A549 (cell line): ENCODE results near the gene IMPG1. TPM values are rescaled to one million over a fixed set of nuclear protein-coding genes. Genes with fewer than 3 reads are reported as not detected.
A peak's percentile ranks its signal among the peaks of the same experiment; 100 is the strongest.

Source experiments
- ATAC-seq, 2 experiments: fragments of 200-7000 bp in 1 of 2; fragments of >200 bp in 1 of 2; cut with Nextera tagmentation in 1 of 2; cut with Tn5 transposase in 1 of 2; 3 replicates each; pipeline versions ENCODE4 v1.8.0 to v1.9.1; 2018 to 2020; ENCODE audit warnings: mild to moderate bottlenecking in 1 of 2, moderate library complexity in 1 of 2
- CTCF ChIA-PET: fragments of 300-600 bp; sonication (Branson Sonifier 250); formaldehyde crosslinking; extraction: SDS; loops from one replicate; lab custom pipeline; 2021; ENCODE audit warnings: antibody characterized with exemption, inconsistent platforms; lab: Yijun Ruan, JAX
- POLR2A ChIA-PET: fragments of 350-600 bp; formaldehyde crosslinking; extraction: SDS; loops from one replicate; lab custom pipeline; 2021; ENCODE audit warnings: antibody characterized with exemption, inconsistent platforms; lab: Yijun Ruan, JAX
- DNase-seq, 2 experiments: peaks; one replicate each; pipeline versions ENCODE4 v3.0.0 to v3.0.0-alpha.2; 2011 to 2016; ENCODE audit warnings: low read depth in 1 of 2, low spot score in 1 of 2
- FAIRE-seq: peaks from 2 replicates; lab custom pipeline; 2011; peaks lifted over from hg19 to GRCh38; lab: Jason Lieb, UNC
- H3K27ac ChIP-seq, 2 experiments: fragments of >200 bp; sonication (Bioruptor Twin); formaldehyde crosslinking; 3 replicates each; pipeline ENCODE4 v1.5.1; 2016 to 2017
- H3K4me1 ChIP-seq: fragments of >200 bp; sonication (Bioruptor Twin); formaldehyde crosslinking; 3 replicates; pipeline ENCODE4 v1.6.1; 2016
- H3K4me2 ChIP-seq: fragments of >200 bp; sonication (Bioruptor Twin); formaldehyde crosslinking; 3 replicates; pipeline ENCODE4 v1.6.1; 2016
- H3K4me3 ChIP-seq: fragments of >200 bp; sonication (Bioruptor Twin); formaldehyde crosslinking; 3 replicates; pipeline ENCODE4 v1.5.1; 2016
- H3K9me3 ChIP-seq: fragments of >200 bp; sonication (Bioruptor Twin); formaldehyde crosslinking; 3 replicates; pipeline ENCODE4 v1.6.1; 2016
- CHD4 ChIP-seq: fragments of 200-600 bp; sonication (generic); IDR thresholded peaks from 2 replicates; pipeline ENCODE4 v1.6.1; 2016; ENCODE audit warnings: antibody characterized with exemption, mild to moderate bottlenecking, borderline replicate concordance
- EHMT2 ChIP-seq: fragments of 200-600 bp; sonication (generic); IDR thresholded peaks from 2 replicates; pipeline ENCODE4 v1.6.1; 2016; ENCODE audit warnings: antibody characterized with exemption, low read depth, mild to moderate bottlenecking, moderate library complexity
- EP300 ChIP-seq, 2 experiments: fragments of >200 bp; sonication (Bioruptor Twin); formaldehyde crosslinking; IDR thresholded peaks; 2 replicates in 1 of 2; 3 replicates in 1 of 2; pipeline ENCODE4 v1.6.1; 2016 to 2017
- ESRRA ChIP-seq: fragments of 150-350 bp; IDR thresholded peaks from 2 replicates; pipeline ENCODE4 v1.6.1; 2014; ENCODE audit warnings: mild to moderate bottlenecking, low read length, borderline replicate concordance
- FOXS1 ChIP-seq: fragments of 250-450 bp; sonication (Bioruptor Pico); IDR thresholded peaks from 2 replicates; pipeline ENCODE4 v1.5.0; 2020; ENCODE audit warnings: mild to moderate bottlenecking, moderate library complexity
- HEYL ChIP-seq: fragments of 250-450 bp; sonication (Bioruptor Pico); IDR thresholded peaks from 2 replicates; pipeline ENCODE4 v1.8.0; 2021; ENCODE audit warnings: mild to moderate bottlenecking, moderate library complexity
- HOXB13 ChIP-seq: fragments of 250-450 bp; sonication (Bioruptor Pico); IDR thresholded peaks from 2 replicates; pipeline ENCODE4 v1.5.0; 2020; ENCODE audit warnings: low read depth, mild to moderate bottlenecking, moderate library complexity
- HOXB5 ChIP-seq: fragments of 250-450 bp; sonication (Bioruptor Pico); IDR thresholded peaks from 2 replicates; pipeline ENCODE4 v1.5.0; 2020; ENCODE audit warnings: mild to moderate bottlenecking, moderate library complexity
- MAFK ChIP-seq: fragments of 450-650 bp; IDR thresholded peaks from 2 replicates; pipeline ENCODE4 v1.6.1; 2014; ENCODE audit not compliant: partially characterized antibody
- MYC ChIP-seq: IDR thresholded peaks from 2 replicates; pipeline ENCODE4 v1.6.1; 2012; ENCODE audit warnings: mild to moderate bottlenecking, inconsistent platforms, low read length, improper control_type of control experiment, borderline replicate concordance
- NFE2L2 ChIP-seq: fragments of 150-350 bp; conservative IDR thresholded peaks from 2 replicates; pipeline ENCODE4 v1.6.1; 2014; ENCODE audit warnings: low read length
- NR3C1 ChIP-seq: fragments of >200 bp; sonication (Bioruptor Twin); formaldehyde crosslinking; IDR thresholded peaks from 3 replicates; pipeline ENCODE4 v1.6.1; 2017
- RAD21 ChIP-seq, 2 experiments: fragments of >200 bp in 1 of 2; sonication (Bioruptor Twin) in 1 of 2; formaldehyde crosslinking in 1 of 2; IDR thresholded peaks in 1 of 2; conservative IDR thresholded peaks in 1 of 2; 2 replicates in 1 of 2; 3 replicates in 1 of 2; pipeline ENCODE4 v1.6.1; 2012 to 2018; ENCODE audit warnings: inconsistent platforms in 1 of 2
- RARB ChIP-seq: fragments of 250-450 bp; sonication (Bioruptor Pico); IDR thresholded peaks from 2 replicates; pipeline ENCODE4 v1.8.0; 2021; ENCODE audit warnings: mild to moderate bottlenecking, moderate library complexity
- RCOR1 ChIP-seq: fragments of 150-350 bp; IDR thresholded peaks from 2 replicates; pipeline ENCODE4 v1.6.1; 2014; ENCODE audit warnings: antibody characterized with exemption, low read length, low read depth
- RNF2 ChIP-seq: fragments of 200-600 bp; sonication (generic); IDR thresholded peaks from 2 replicates; pipeline ENCODE4 v1.6.1; 2016; ENCODE audit warnings: low read depth, mild to moderate bottlenecking, antibody characterized with exemption, moderate library complexity, borderline replicate concordance
- ZFP36 ChIP-seq: fragments of 450-650 bp; IDR thresholded peaks from 2 replicates; pipeline ENCODE4 v1.6.1; 2014; ENCODE audit warnings: borderline replicate concordance; ENCODE audit not compliant: partially characterized antibody
- ZNF302 ChIP-seq: fragments of 250-450 bp; sonication (Bioruptor Pico); IDR thresholded peaks from 2 replicates; pipeline ENCODE4 v1.9.0; 2021; ENCODE audit warnings: inconsistent platforms, mild to moderate bottlenecking, moderate library complexity
- WGBS: methylation state at CpG from one replicate; pipeline ENCODE4 v1.1.6; 2017; ENCODE audit errors: missing lambda C conversion rate; 5-methylcytosine and 5-hydroxymethylcytosine counted together
- polyA plus RNA-seq, 4 experiments: library from polyadenylated mRNA; depleted of rRNA in 3 of 4; stranded (reverse); fragments of >200 nt; fragmentation: RNase III in 1 of 4; extraction: RNeasy Plus Mini Kit Qiagen cat#74134 plus additional on column Dnase treatment in 1 of 4; gene quantifications; 2 replicates in 3 of 4; 3 replicates in 1 of 4; pipeline ENCODE4 v1.2.3, GENCODE V29; 2011 to 2017
- TF ChIP-seq, protein P1 (sequence below): fragments of 250-450 bp; sonication (Bioruptor Pico); IDR thresholded peaks from 2 replicates; pipeline ENCODE4 v1.5.0; 2021; ENCODE audit warnings: mild to moderate bottlenecking, moderate library complexity, borderline replicate concordance

IMPG1 gene
- polyA plus RNA-seq, 2 of the 4 experiments (the other 2 are of a cell fraction): not detected

DNA sequence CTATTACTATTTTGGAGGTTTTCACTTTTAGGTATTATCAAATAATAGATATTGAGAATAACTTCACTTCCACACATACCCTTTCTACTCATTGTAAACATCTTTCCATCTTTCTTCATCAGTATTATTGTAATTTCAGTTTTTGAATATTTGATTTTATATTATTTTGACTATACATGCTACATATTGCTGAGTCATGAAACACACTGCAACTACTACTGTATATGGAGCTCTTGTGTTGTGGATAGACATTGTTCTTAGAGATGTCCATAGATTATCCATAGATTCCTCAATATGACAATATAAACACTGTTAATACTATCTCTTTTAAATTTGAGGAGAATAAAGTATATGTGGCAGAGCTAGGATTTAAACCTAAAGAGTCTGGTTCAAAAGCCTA is 819 bp upstream of the IMPG1 start:
- DNase-seq (no peak), ATAC-seq (no peak), FAIRE-seq (no peak)
- Histone ChIP-seq H3K4me3 (no peak overlapping the region), H3K27ac (no peak overlapping the region), H3K4me1 (no peaks in the 10 kb centered on the region), H3K4me2 (no peak overlapping the region), H3K9me3 (no peaks in the 10 kb centered on the region)
- TF ChIP-seq EP300 (IDR thresholded peaks at IDR 0.05) (no peak), NFE2L2 (0 out of 2 replicates have a peak, but pooled peaks have one; percentile 37), MAFK (peak; percentile 73)
- CTCF ChIA-PET: no interaction called here
- POLR2A ChIA-PET: no interaction called here

DNA sequence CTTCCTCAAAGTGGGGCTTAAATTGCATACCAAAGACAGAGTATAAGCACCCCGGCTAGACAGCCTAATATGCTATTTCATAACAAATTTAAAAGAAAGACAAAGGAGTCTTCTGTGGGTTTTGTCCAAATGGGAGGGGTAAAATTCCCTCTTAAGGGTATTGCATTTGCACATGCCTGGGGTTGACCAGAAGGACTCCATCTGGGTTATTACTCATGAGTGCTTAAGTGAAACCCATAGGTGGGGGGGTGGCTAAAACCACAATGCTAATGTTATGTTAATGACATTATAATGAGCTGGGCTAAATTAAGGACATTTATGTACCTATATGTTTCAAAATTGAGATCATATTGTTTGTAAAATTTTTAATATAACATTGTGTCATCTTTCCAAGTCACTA is 15.0 kb downstream of the IMPG1 start:
- CTCF ChIA-PET: no interaction called here
- no peak for DNase-seq
- H3K27ac ChIP-seq: no peak overlapping the region
- H3K4me2 ChIP-seq: no peak overlapping the region
- no peaks in the 10 kb centered on the region for H3K9me3 ChIP-seq
- FAIRE-seq: no peak
- no peak for TF ChIP-seq NFE2L2
- TF ChIP-seq MYC: no peak
- TF ChIP-seq NR3C1: no peak
- no peak overlapping the region for H3K4me3 ChIP-seq
- 0% methylated on average over 1 of the region's 1 CpG for WGBS
- H3K4me1 ChIP-seq: no peaks in the 10 kb centered on the region
- POLR2A ChIA-PET: no interaction called here
- no peak for ATAC-seq

DNA sequence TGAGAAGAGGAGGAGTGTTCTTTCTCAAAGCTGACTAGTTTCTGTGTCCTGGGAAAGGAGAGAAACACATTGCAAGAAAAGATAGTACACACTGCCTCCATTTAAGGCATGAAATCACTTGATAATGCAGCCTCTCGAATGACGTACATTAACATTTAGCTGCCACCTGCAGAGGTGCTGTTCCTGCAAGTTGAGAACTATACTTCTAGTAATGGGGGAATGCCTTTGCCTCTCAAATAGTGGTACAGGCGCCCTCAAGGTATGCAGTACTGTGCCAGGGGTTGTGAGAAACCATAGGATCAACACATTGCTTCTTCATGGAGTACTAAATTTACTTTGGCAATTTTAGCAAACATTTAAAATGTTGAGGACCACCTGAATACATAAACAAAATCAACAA is 20.1 kb downstream of the IMPG1 start:
- Histone ChIP-seq H3K9me3 (no peaks in the 10 kb centered on the region), H3K4me1 (no peaks in the 10 kb centered on the region), H3K27ac (no peak overlapping the region), H3K4me3 (no peak overlapping the region), H3K4me2 (no peak overlapping the region)
- whole genome bisulfite sequencing: 28% methylated on average over 3 of the region's 3 CpGs
- FAIRE-seq (no peak), ATAC-seq (no peak), DNase-seq (no peak)
- POLR2A ChIA-PET: no interaction called here
- TF ChIP-seq RCOR1: no peak
- TF ChIP-seq RNF2: no peak
- no peak for TF ChIP-seq EHMT2
- TF ChIP-seq CHD4: no peak
- no peak for TF ChIP-seq EP300 (IDR thresholded peaks at IDR 0.05)
- TF ChIP-seq ZNF302 (CRISPR knock-in tag): no peak
- CTCF ChIA-PET: no interaction called here

DNA sequence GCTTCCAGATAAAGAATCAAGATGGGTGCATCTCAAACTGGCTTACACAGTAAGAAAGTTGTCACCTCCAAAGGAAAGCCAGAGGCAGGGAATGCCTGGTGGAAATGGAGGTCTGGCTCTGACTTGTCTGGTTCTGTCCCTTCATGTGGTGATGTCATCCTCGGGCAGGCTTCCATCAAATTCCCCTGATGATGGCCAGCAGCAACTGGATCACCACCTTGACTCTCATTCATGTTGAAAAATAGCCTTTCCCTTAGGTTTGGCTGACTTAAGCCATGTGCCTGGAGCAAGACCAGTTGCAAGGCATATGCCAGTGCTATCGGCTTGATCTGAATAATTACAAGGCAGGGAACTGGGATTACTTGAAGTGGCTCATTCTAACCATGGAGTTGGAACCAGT is 28.8 kb downstream of the IMPG1 start:
- Histone ChIP-seq H3K9me3 (no peaks in the 10 kb centered on the region), H3K4me3 (no peak overlapping the region), H3K4me1 (no peaks in the 10 kb centered on the region), H3K27ac (no peak overlapping the region), H3K4me2 (no peak overlapping the region)
- ATAC-seq: no peak
- no peak for FAIRE-seq
- no peak for DNase-seq
- WGBS: 6% methylated on average over 2 of the region's 2 CpGs
- TF ChIP-seq FOXS1 (CRISPR knock-in tag): no peak
- no peak for TF ChIP-seq HOXB13 (CRISPR knock-in tag)
- TF ChIP-seq NFE2L2: no peak
- no peak for TF ChIP-seq RARB (CRISPR knock-in tag)
- ChIA-PET CTCF (no interaction called here), POLR2A (no interaction called here)

DNA sequence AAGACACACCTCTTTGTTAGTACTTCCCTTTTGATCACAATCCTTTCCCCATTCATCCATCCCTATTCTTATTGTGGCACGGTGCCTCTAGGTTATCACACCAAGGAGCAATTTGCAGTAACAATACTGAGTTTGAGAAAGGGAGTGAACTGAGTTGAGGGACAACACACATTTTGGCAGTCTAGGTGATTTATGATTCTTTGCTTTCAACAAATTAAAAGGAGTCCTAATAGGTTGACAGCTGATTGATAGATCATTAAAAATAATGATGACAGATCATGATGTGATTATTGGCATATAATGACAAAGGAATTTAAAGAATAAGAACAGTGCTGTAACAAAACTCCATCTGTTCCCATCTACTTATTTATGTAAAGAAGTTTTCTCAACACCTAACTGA is 36.7 kb downstream of the IMPG1 start:
- no peaks in the 10 kb centered on the region for H3K9me3 ChIP-seq
- WGBS: 6% methylated on average over 1 of the region's 1 CpG
- no peak overlapping the region for H3K4me2 ChIP-seq
- no peaks in the 10 kb centered on the region for H3K4me1 ChIP-seq
- ChIA-PET CTCF (no interaction called here), POLR2A (no interaction called here)
- FAIRE-seq (no peak), DNase-seq (no peak), ATAC-seq (no peak)
- no peak for TF ChIP-seq RAD21 (conservative IDR thresholded peaks at IDR 0.05 in 1 of 2, IDR thresholded peaks at IDR 0.05 in 1 of 2)
- no peak for TF ChIP-seq ZFP36
- TF ChIP-seq HOXB5 (CRISPR knock-in tag): no peak
- no peak for TF ChIP-seq ESRRA
- TF ChIP-seq, protein P1, sequence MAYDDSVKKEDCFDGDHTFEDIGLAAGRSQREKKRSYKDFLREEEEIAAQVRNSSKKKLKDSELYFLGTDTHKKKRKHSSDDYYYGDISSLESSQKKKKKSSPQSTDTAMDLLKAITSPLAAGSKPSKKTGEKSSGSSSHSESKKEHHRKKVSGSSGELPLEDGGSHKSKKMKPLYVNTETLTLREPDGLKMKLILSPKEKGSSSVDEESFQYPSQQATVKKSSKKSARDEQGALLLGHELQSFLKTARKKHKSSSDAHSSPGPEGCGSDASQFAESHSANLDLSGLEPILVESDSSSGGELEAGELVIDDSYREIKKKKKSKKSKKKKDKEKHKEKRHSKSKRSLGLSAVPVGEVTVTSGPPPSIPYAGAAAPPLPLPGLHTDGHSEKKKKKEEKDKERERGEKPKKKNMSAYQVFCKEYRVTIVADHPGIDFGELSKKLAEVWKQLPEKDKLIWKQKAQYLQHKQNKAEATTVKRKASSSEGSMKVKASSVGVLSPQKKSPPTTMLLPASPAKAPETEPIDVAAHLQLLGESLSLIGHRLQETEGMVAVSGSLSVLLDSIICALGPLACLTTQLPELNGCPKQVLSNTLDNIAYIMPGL (CRISPR knock-in tag): no peak
- TF ChIP-seq HEYL (CRISPR knock-in tag): no peak
- TF ChIP-seq RCOR1: no peak
- no peak overlapping the region for H3K27ac ChIP-seq
- no peak overlapping the region for H3K4me3 ChIP-seq
